Right atrium auricular region (tissue), 2 donors: ENCODE measurements around the gene TNPO3. TPM values are rescaled to one million over a fixed set of nuclear protein-coding genes. Genes with fewer than 3 reads are reported as not detected.
"Not testable (repeated sequence)": the region's sequence is repeated elsewhere in the genome, so short reads cannot be mapped to it uniquely, and the experiment has no call there.

ENCODE experiments used
- DNase-seq: peaks from one replicate; pipeline ENCODE4 v3.0.0-alpha.2; 2019; ENCODE audit warnings: low spot score
- H3K27ac ChIP-seq, 2 donors: fragments of 200-600 bp; sonication (generic); 1 replicate in 1 of 2; 2 replicates in 1 of 2; pipeline ENCODE4 v1.5.1; 2016 to 2019
- H3K27me3 ChIP-seq, 2 donors: fragments of 200-600 bp; sonication (generic); one replicate each; pipeline versions ENCODE4 v1.5.1 to v1.6.0; 2017 to 2019
- H3K36me3 ChIP-seq: fragments of 200-600 bp; sonication (generic); one replicate; pipeline ENCODE4 v1.5.1; 2016
- H3K4me1 ChIP-seq, 2 donors: fragments of 200-600 bp; sonication (generic); one replicate each; pipeline versions ENCODE4 v1.5.1 to v1.6.0; 2017 to 2019
- H3K4me3 ChIP-seq, 2 donors: fragments of 200-600 bp; sonication (generic); 1 replicate in 1 of 2; 2 replicates in 1 of 2; pipeline ENCODE4 v1.5.1; 2017 to 2019; ENCODE audit warnings: mild to moderate bottlenecking in 1 of 2, moderate library complexity in 1 of 2
- H3K9me3 ChIP-seq, 2 donors: fragments of 200-600 bp; sonication (generic); one replicate each; pipeline ENCODE4 v1.5.1; 2019
- CTCF ChIP-seq, 2 donors: fragments of 200-600 bp; sonication (generic); IDR thresholded peaks; one replicate each; pipeline ENCODE4 v1.5.1; 2019; ENCODE audit warnings: antibody characterized with exemption in 2 of 2
- total RNA-seq, 2 donors: library from RNA; depleted of rRNA; stranded (reverse); fragments of >200 nt; gene quantifications; one replicate each; pipeline ENCODE4 v1.1.0, GENCODE V29; 2016

The TNPO3 gene
- total RNA-seq, 2 donors from 2014 or later = 23.5 to 23.6 TPM

- no peak for DNase-seq
- no peaks in the 10 kb centered on the region for H3K36me3 ChIP-seq
These were observed 109.1 kb downstream of the TNPO3 start for GRCh38 chr7:128945668-128946366.

GRCh38 chr7:128944487-128945236 lies 110.2 kb downstream of the TNPO3 start:
- Histone ChIP-seq H3K27me3 (no peaks in the 10 kb centered on the region), H3K4me3 (no peak overlapping the region), H3K4me1 (no peaks in the 10 kb centered on the region), H3K9me3 (no peaks in the 10 kb centered on the region), H3K36me3 (no peaks in the 10 kb centered on the region), H3K27ac (no peak overlapping the region)
- no peak for TF ChIP-seq CTCF (IDR thresholded peaks at IDR 0.05)
- DNase-seq = no peak

More at GRCh38 chr7:128945668-128946366, 109.1 kb downstream of the TNPO3 start:
- no peaks in the 10 kb centered on the region for H3K27me3 ChIP-seq
- no peak for TF ChIP-seq CTCF (IDR thresholded peaks at IDR 0.05)
- H3K9me3 ChIP-seq = no peaks in the 10 kb centered on the region
- H3K27ac ChIP-seq = no peak overlapping the region
- H3K4me1 ChIP-seq = no peaks in the 10 kb centered on the region
- no peak overlapping the region for H3K4me3 ChIP-seq

- not testable (repeated sequence) for H3K27ac ChIP-seq, H3K36me3 ChIP-seq, H3K27me3 ChIP-seq, DNase-seq, H3K4me3 ChIP-seq, H3K9me3 ChIP-seq
- peaks cover 0 to 10% of the 10 kb centered on the region in 2 donors for H3K4me1 ChIP-seq
These were observed 111.7 kb downstream of the TNPO3 start for GRCh38 chr7:128943251-128943650.

- no peaks in the 10 kb centered on the region for H3K9me3 ChIP-seq
- TF ChIP-seq CTCF (IDR thresholded peaks at IDR 0.05) = no peak
- no peak for DNase-seq
- H3K27me3 ChIP-seq = no peaks in the 10 kb centered on the region
- H3K4me1 ChIP-seq = peaks cover 0 to 14% of the 10 kb centered on the region in 2 donors
- H3K4me3 ChIP-seq = no peak overlapping the region
- no peak overlapping the region for H3K27ac ChIP-seq
- H3K36me3 ChIP-seq = no peaks in the 10 kb centered on the region
These were observed 112.9 kb downstream of the TNPO3 start for GRCh38 chr7:128941946-128942526.

- H3K27me3 ChIP-seq = no peaks in the 10 kb centered on the region
These were observed 113.5 kb downstream of the TNPO3 start for GRCh38 chr7:128941323-128941890.

More at GRCh38 chr7:128941323-128941890, 113.5 kb downstream of the TNPO3 start:
- no peak for DNase-seq
- peaks cover 0 to 14% of the 10 kb centered on the region in 2 donors for H3K4me1 ChIP-seq
- H3K27ac ChIP-seq = no peak overlapping the region
- no peak overlapping the region for H3K4me3 ChIP-seq
- TF ChIP-seq CTCF (IDR thresholded peaks at IDR 0.05) = no peak
- H3K9me3 ChIP-seq = no peaks in the 10 kb centered on the region
- no peaks in the 10 kb centered on the region for H3K36me3 ChIP-seq
